CD4-positive, alpha-beta T cell treated with Interleukin-10 for 1 hour (primary cell): ENCODE measurements around the gene HOMER2.
"Not testable (repeated sequence)": the region's sequence is repeated elsewhere in the genome, so short reads cannot be mapped to it uniquely, and the experiment has no call there.

Source experiments
- DNase-seq: peaks from one replicate; pipeline ENCODE4 v3.0.0-alpha.2; 2020

HOMER2 gene

GRCh38 chr15:82963471-82964341 is 11.2 kb upstream of the HOMER2 start:
- DNase-seq = no peak

DNA sequence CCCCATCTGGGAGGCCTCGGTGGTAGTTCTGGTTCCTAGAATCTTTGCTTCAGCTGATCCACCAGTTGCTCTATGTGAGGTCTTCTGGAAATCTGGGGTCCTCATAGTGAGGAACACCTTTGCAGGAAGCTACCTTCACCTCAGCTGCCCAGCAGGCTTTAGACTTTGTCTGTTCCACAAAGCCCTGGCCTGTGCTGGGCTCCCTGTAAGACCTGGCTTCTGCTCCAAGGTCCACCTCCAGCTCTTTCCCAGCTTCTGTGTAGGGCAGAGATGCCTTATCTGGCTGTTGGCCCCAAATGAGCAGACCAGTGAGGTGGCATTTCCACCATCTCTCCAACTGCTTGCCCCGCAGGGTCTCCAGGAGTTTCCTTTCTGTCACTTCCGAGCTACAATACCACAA is 8.2 kb upstream of the HOMER2 start:
- no peak for DNase-seq

DNA sequence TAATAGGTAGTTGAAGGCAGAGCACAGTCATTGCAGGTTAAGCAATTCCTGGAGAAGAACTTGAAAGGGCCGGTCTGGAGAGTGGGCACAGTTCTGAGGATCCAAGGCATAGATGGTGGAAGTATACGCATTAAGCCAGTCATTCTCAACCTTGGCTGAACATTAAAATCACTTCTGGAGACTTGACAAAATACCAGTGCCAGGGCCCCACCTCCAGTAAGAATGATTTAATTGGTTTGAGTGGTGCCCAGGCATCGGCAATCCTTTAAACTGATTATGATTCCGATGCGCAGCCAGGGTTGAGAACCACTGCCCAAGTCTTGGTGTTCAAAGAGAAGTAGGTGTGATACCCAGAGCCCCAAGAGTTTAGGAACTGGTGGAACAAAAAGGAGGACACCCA is 6.9 kb upstream of the HOMER2 start:
- DNase-seq = no peak

DNA sequence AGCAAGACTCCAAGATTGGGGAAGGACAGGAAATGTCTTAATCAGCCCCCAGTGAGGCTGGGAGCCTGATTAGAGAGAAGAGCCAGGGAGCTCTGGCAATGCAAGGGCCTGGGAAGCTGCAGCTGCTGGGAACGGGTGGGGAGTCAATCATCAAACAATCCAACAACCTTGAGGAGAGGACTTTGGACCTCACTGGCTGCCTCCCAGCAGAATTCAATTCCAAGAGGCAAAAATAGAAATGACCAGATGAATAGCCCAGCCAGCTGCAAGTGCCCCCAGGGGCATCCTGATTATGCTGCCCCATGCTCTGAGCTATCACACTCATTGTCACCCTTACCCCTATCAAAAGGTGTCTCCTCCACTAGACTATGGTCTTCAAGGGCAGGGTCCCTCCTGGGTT is 6.1 kb upstream of the HOMER2 start:
- DNase-seq = no peak

- no peak for DNase-seq
Observed at GRCh38 chr15:82951472-82952157, 905 bp downstream of the HOMER2 start.

DNA sequence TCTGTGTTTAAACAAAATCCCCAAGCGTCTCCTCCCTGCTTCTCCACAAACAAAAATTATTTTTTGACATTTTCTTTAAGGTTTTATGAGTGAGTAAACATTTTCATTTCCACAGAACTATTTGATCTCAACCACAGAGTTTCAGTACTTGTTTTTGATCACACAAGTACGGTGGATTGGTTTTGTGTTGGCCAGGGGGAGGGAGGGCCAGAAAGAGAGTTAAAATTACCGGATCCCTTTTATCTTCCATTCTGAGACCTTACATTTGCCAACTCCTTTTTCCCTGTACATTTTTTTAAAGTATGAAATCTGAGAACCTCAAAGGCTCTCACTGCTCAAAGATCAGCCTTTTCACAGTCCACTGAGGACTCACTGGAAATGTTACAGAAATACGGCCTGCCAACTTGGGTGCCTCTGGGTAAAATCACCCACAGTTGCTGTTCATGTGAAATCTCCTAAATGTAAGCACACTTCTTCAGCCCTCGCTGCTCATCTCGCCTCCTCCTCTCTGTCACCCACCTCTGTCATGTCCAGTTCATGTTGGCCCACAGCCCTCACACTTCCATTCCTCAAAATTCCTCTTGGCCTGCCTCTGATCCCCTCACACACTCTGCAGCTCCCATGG is 1.7 kb downstream of the HOMER2 start:
- no peak for DNase-seq

- no peak for DNase-seq
Observed at GRCh38 chr15:82950295-82950694, 2.2 kb downstream of the HOMER2 start.

DNA sequence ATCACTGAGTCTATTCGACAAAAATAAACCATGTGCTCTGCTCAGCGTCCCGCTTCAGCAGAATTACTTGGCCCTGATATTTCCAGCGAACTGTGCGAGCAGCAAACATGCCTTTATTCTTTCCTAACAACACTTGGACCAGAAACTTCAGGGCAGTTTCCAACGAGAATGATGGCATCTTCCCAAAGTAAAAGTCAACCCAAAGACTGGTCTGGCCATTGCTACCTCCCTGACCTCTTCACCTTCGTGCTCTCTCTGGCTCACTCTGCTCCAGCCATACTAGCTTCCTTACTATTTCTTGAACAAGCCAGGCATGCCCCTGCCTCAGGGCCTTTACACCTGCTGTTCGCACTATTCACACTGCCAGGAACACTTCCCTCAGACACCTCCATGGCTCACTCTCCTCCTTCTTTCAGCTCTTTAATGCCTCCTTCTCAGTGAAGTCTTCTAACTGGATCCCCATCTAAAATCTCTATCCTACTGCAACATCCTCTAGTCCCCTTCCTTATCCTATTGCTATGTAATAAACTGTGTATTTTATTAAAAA is 6.3 kb downstream of the HOMER2 start:
- DNase-seq = no peak

- no peak for DNase-seq
Observed at GRCh38 chr15:82945326-82945725, 7.2 kb downstream of the HOMER2 start.

DNA sequence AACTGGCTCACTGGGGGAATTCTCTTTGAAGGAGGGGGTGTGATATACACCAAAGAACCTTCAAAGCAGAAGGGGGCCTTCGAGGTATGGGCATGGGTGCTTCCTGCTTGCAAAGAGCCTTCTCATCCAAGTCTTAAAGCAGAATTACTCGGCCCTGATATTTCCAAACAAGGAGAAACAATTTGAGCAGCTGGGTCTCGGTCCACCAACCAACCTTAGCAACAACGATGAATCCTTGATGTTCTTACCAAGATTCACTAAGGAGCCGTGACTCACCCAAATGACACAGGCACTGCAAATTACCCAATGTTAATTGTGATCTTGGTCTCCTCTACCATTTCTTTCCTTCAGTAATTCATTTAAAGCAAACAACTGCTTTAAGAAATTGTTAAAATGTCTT is 7.7 kb downstream of the HOMER2 start:
- DNase-seq = no peak

- DNase-seq = no peak
Observed at GRCh38 chr15:82944056-82944455, 8.5 kb downstream of the HOMER2 start.

- DNase-seq = no peak
Observed at GRCh38 chr15:82943176-82943575, 9.3 kb downstream of the HOMER2 start.

- no peak for DNase-seq
Observed at GRCh38 chr15:82942691-82943090, 9.8 kb downstream of the HOMER2 start.

- not testable (repeated sequence) for DNase-seq
Observed at GRCh38 chr15:82939678-82940077, 12.8 kb downstream of the HOMER2 start.

GRCh38 chr15:82937712-82938058 is 14.8 kb downstream of the HOMER2 start:
- no peak for DNase-seq

DNA sequence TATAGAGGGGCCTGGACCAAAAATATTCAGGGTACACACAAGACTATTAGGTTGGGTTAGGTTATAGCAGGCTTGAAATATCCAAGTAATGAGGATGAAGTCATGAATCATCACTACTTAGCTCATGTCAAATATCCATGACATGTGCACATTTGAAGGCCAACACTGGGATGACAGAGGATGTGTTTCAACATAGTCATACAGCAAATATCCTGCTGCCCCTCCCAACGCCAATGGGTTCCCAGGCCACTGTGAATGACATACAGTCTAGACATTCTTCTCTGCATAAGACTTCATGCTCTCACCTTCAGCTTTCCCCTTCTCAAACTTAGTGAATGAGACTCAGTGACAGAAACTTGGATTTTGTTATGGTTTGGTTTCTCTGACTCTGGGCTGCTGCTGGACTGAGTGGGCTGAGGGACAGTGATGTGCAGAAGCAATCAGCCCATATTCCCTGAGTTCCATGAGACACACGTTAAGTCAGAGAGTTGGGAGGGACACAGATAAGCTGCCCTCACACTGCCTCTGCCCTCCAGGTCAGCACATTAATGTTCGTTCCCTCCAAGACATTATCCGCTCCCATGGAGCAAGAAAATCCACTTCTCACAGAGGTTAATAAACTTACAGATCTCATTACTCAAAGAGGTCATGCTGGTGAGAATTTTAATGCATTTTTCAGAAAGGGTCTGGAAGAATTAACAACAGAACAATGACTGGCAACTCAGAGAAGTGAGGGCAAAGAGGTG is 15.4 kb downstream of the HOMER2 start:
- no peak for DNase-seq

GRCh38 chr15:82935382-82935781 is 17.1 kb downstream of the HOMER2 start:
- DNase-seq = no peak

DNA sequence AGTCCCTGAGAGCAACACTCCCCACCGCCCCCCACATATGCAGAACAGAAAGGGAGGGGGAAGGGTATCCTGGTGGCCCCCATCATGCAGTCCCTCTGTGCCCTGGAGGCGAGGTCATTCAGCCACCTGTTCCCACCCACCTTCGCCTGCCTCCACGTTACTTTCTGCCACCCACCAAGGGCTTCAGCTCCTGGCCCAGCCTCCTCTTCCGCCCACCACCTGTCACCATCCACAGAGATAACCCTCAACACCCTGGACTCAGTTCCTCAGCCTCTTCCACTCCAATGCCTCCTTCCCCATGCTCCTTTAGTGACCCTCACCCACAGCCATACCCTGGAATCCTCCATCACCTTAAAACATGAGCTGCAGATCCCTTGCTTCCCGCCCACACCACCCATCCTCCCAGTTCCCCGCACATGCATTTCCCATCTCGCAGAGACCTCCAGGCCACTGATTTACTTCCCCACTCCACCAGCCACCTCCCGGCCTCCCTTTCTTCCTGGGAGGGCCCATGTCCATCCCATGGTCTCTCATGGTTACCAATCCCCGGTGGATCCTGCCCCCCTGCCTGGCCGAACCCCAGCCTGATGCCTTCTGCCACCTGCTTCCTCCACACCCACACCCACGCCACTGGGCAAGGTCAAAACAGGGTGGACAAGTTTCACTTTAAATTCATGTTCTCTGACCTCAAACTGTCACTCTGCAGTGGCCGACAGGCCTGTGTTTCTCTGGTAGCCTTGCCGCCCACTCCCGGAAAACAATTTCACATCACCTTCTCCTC is 18.2 kb downstream of the HOMER2 start:
- DNase-seq = no peak

- no peak for DNase-seq
Observed at GRCh38 chr15:82933576-82933975, 18.9 kb downstream of the HOMER2 start.

DNA sequence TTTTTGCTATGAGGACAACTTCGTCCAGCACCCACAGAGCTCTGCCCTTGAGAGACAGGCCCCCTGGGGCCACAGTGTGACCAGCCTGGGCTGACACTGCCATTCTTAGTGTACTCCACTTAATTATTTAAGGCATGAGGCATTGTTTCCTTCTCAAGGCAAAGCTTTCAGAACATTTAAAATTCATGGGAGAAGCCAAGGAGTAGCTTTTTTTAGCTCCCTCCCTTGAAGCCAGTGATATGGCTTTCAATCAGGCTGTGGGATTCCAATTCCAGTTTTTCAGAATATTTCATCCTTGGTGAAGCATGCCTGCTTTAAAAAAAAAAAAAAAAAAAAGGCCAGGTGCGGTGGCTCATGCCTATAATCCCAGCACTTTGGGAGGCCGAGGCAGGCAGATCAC is 21.3 kb downstream of the HOMER2 start:
- DNase-seq = no peak

DNA sequence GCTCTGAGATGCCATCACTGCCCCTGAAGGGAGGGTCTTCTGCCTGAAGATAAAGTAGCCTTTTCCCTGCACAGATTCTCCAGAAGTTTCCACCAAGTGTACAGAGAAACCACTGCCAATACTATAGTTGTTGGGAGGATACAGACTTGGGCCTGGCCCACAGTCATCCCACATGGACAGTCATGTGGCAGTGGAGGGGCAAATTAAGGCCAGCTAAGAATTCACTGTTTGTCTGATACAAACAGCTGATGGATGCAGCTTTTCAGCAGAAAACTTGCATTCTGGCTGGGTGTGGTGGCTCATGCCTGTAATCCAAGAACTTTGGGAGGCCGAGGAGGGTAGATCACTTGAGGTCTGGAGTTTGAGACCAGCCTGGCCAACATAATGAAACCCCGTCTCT is 22.1 kb downstream of the HOMER2 start:
- no peak for DNase-seq

DNA sequence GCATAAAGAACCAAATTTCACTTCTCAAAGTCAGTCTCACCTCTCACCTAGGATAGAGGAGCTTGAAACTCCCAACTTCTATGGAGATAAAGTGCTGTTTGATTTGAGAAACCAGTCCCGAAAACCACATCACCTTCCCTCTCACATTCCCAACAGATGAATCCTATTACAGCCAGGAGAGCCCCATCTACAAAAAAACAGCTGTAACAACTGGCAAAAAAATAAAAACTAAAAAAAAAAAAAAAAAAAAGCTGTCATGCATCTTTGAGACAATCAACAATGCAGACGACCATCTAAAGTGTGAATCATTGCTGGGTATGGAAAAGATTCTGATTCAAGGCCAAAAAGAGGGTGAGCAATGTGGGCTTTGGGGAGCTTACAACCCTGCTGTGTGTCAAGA is 23.8 kb downstream of the HOMER2 start:
- no peak for DNase-seq
